Suppressor macrophage treated with lipopolysaccharide for 1 hour (primary cell): Measurements from ENCODE around the gene UGT1A4.
A peak's percentile ranks its signal among the peaks of the same experiment; 100 is the strongest.
"Not testable (repeated sequence)": the region's sequence is repeated elsewhere in the genome, so short reads cannot be mapped to it uniquely, and the experiment has no call there.

Source experiments
- DNase-seq, 3 donors: peaks; one replicate each; pipeline ENCODE4 v3.0.0-alpha.2; 2020 to 2022

UGT1A4 gene

GRCh38 chr2:233700028-233700635 is 18.4 kb upstream of the UGT1A4 start:
- no peak for DNase-seq

- not testable (repeated sequence) for DNase-seq
These were observed 17.7 kb upstream of the UGT1A4 start for GRCh38 chr2:233700842-233701241.

- DNase-seq = no peak
These were observed 16.3 kb upstream of the UGT1A4 start for GRCh38 chr2:233702238-233702637.

GRCh38 chr2:233705911-233706506 is 12.5 kb upstream of the UGT1A4 start:
- DNase-seq = no peak

- no peak for DNase-seq
These were observed 11.8 kb upstream of the UGT1A4 start for GRCh38 chr2:233706720-233707119.

- DNase-seq = peak in 1 of 3 donors; percentile 15
These were observed 10.4 kb upstream of the UGT1A4 start for GRCh38 chr2:233707940-233708644.

- no peak for DNase-seq
These were observed 9.6 kb upstream of the UGT1A4 start for GRCh38 chr2:233708942-233709341.

GRCh38 chr2:233711312-233712008 is 7.1 kb upstream of the UGT1A4 start:
- DNase-seq = peak; percentile 65 to 86 (median 78)

GRCh38 chr2:233712611-233713261 is 5.8 kb upstream of the UGT1A4 start, which contains the start of gene UGT1A5:
Gene UGT1A5 (plus strand): TSS chr2:233712907. CDS start chr2:233712992, 85 bp downstream.
- DNase-seq = no peak

GRCh38 chr2:233713262-233713615 is 5.3 kb upstream of the UGT1A4 start:
- no peak for DNase-seq

GRCh38 chr2:233714121-233714520 is 4.4 kb upstream of the UGT1A4 start:
- no peak for DNase-seq

- no peak for DNase-seq
These were observed 10.3 kb downstream of the UGT1A4 start, which contains the start of gene UGT1A3 for GRCh38 chr2:233728723-233729301. Gene UGT1A3 (plus strand): TSS chr2:233729042. CDS start chr2:233729127, 85 bp downstream.

GRCh38 chr2:233736868-233737653 is 18.5 kb downstream of the UGT1A4 start:
- DNase-seq = not testable (repeated sequence)

GRCh38 chr2:233740870-233741269 is 22.3 kb downstream of the UGT1A4 start:
- DNase-seq = no peak

- no peak for DNase-seq
These were observed 25.1 kb downstream of the UGT1A4 start for GRCh38 chr2:233743464-233744259.

- DNase-seq = no peak
These were observed 26.7 kb downstream of the UGT1A4 start for GRCh38 chr2:233745073-233745755.

GRCh38 chr2:233745838-233746237 is 27.3 kb downstream of the UGT1A4 start:
- DNase-seq = not testable (repeated sequence)

GRCh38 chr2:233746475-233747282 is 28.1 kb downstream of the UGT1A4 start:
- DNase-seq = no peak

- no peak for DNase-seq
These were observed 28.7 kb downstream of the UGT1A4 start for GRCh38 chr2:233747283-233747544.

GRCh38 chr2:233750689-233751088 is 32.2 kb downstream of the UGT1A4 start:
- DNase-seq = not testable (repeated sequence)
